ENCODE data around the gene SEMA3B.

Gene SEMA3B

DNA sequence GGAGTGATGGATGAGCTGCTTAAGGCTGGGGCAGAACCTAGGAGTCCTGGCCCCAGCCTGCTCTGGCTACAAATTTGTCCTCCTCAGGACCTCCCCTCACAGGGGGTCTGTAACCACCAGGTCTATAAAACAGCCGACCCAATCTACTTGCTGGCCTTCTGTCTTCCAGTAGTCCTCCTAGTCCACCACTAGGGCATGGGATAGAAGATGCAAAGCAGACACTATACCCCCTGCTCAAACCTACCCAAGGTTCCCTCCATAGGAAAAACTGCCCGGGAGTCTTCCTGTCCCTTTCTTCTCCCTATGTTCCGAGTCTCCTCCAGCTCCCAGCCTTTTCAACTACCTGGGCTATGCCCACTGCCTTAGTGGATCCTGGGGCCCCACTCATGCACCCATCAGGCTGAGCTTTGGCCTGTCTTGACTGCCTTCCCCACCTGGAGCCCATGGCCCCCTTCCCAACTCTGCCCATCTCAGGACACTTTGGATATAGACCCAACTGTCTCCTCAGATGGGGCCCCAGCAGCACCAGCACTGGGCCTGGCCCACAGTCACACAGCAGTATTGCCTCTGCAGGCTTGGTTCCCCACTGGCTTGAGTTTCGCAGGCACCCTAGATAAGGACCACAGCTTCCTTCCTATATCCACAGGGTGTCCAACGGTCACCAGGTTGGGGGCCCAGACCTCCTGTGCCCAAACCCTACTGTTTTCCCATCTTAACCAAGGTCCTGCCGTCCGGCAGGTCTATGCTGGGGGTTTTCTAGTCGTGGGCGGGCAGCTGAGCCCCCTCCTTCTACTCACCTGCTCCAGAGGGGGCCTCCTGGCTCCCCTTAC lies 29.2 kb downstream of the SEMA3B start:
- Histone ChIP-seq H3K4me1 (ENCODE audit: control insufficient read depth, insufficient read depth, low read length) (no peaks in the 10 kb centered on the region), H3K4me3 (ENCODE audit: low read depth, low read length) (peak overlapping the region; percentile 69), H3K9me3 (ENCODE audit: control insufficient read depth, insufficient read depth, low read depth, low read length) (no peaks in the 10 kb centered on the region), H3K27ac (ENCODE audit: extremely low read depth, low read depth, low read length) (no peak overlapping the region), H3K36me3 (ENCODE audit: control insufficient read depth in 2 of 2, insufficient read depth in 1 of 2, low read length in 2 of 2) (peaks cover 0 to 4% of the 10 kb centered on the region in 2 experiments; a peak in 1 of 3 replicates)
- ChIA-PET CTCF (interaction anchor here (0.6 to 2.0 kb wide), 8 partner anchors 19 to 88 kb away, joined by 3 to 7 read pairs (median 4); partner anchors contain the start of gene HYAL2), POLR2A (interaction anchor here (1.4 to 2.2 kb wide), 4 partner anchors 19 to 39 kb away, joined by 11 to 34 read pairs (median 14); partner anchors contain the start of gene TUSC2)
- TF ChIP-seq, protein P1, sequence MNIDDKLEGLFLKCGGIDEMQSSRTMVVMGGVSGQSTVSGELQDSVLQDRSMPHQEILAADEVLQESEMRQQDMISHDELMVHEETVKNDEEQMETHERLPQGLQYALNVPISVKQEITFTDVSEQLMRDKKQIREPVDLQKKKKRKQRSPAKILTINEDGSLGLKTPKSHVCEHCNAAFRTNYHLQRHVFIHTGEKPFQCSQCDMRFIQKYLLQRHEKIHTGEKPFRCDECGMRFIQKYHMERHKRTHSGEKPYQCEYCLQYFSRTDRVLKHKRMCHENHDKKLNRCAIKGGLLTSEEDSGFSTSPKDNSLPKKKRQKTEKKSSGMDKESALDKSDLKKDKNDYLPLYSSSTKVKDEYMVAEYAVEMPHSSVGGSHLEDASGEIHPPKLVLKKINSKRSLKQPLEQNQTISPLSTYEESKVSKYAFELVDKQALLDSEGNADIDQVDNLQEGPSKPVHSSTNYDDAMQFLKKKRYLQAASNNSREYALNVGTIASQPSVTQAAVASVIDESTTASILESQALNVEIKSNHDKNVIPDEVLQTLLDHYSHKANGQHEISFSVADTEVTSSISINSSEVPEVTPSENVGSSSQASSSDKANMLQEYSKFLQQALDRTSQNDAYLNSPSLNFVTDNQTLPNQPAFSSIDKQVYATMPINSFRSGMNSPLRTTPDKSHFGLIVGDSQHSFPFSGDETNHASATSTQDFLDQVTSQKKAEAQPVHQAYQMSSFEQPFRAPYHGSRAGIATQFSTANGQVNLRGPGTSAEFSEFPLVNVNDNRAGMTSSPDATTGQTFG (tag by site-specific recombination; IDR thresholded peaks at IDR 0.05; ENCODE audit: borderline replicate concordance), result no peak
- TF ChIP-seq ZIC2 (tag by site-specific recombination; IDR thresholded peaks at IDR 0.05), result peak; percentile 92

DNA sequence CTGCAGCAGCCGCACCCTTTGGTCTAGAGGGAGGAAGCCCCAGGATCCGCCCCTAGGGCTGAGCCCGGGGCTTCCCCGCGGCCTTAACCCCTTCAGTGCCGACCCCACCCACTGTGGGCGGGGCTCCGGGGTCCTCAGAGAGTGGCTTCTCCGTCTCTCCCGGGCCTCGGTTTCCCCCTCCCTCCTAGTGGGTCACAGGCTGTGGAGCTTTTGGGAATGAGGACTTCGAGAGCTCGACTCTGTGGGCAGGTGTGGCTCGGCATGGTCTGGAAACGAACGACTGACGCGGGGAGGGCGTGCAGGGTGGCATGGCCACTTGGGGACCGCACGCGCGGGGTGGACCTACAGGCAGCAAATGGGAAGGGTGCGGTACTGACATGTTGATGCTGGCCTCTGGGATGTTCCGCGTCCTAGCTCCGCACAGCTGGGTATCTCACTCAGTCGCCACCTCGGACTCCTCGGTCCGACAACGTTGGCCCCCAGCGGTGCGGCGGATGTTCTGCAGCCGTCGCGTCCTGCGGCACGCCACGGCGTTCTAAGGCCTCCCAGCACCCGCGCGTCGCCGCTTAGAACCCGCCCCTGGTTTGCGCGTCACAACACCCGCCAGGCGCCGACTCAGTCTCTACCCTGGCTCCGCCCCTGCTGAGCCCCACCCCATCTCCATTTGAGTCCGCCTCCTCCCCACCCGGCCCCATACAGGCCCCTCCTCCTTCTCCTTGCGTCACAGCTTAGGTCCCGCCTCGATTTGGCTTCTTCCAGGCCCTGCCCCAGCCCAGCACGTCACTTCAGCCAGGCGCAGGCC lies 30.1 kb downstream of the SEMA3B start, which contains the start of the genes HYAL3 and NAA80:
HYAL3 (minus strand) TSS at position 570 of the 802 bp plus-strand sequence. CDS start 3,803 bp downstream, outside the sequence.
NAA80 (minus strand) TSS at position 570 of the 802 bp plus-strand sequence. CDS start 1,942 bp downstream, outside the sequence.
- H3K9me3 ChIP-seq (ENCODE audit: control insufficient read depth, insufficient read depth, low read depth, low read length), result no peaks in the 10 kb centered on the region
- H3K4me1 ChIP-seq (ENCODE audit: control insufficient read depth, insufficient read depth, low read length), result no peaks in the 10 kb centered on the region
- POLR2A ChIA-PET, result interaction anchor here (0.6 to 2.2 kb wide), 17 partner anchors 9 to 270 kb away, joined by 3 to 34 read pairs (median 4); partner anchors contain the start of genes CYB561D2, GNAI2, HEMK1 and LSMEM2
- peaks cover 0 to 4% of the 10 kb centered on the region in 2 experiments; a peak in 1 of 3 replicates for H3K36me3 ChIP-seq (ENCODE audit: control insufficient read depth in 2 of 2, insufficient read depth in 1 of 2, low read length in 2 of 2)
- peak within 1 kb of the TSS; percentile 69 for H3K4me3 ChIP-seq (ENCODE audit: low read depth, low read length)
- CTCF ChIA-PET, result interaction anchor here (0.6 to 2.0 kb wide), 9 partner anchors 18 to 89 kb away, joined by 3 to 7 read pairs (median 4); partner anchors contain the start of gene HYAL2
- H3K27ac ChIP-seq (ENCODE audit: extremely low read depth, low read depth, low read length), result peak within 1 kb of the TSS; percentile 56
- peak; percentile 59; the same call in 1 of the 2 replicates for TF ChIP-seq KLF8 (tag by site-specific recombination; IDR thresholded peaks at IDR 0.05)
- TF ChIP-seq ZNF169 (tag by site-specific recombination; IDR thresholded peaks at IDR 0.05), result 0 out of 2 replicates have a peak, but pooled peaks have one; percentile 29
- 0 out of 2 replicates have a peak, but pooled peaks have one; percentile 38 for TF ChIP-seq FEZF1 (tag by site-specific recombination; IDR thresholded peaks at IDR 0.05)
- TF ChIP-seq ZXDB (tag by site-specific recombination; IDR thresholded peaks at IDR 0.05), result peak; percentile 81
- TF ChIP-seq ZNF529 (tag by site-specific recombination; IDR thresholded peaks at IDR 0.05; ENCODE audit: insufficient replicate concordance), result no peak
- TF ChIP-seq, protein P2, sequence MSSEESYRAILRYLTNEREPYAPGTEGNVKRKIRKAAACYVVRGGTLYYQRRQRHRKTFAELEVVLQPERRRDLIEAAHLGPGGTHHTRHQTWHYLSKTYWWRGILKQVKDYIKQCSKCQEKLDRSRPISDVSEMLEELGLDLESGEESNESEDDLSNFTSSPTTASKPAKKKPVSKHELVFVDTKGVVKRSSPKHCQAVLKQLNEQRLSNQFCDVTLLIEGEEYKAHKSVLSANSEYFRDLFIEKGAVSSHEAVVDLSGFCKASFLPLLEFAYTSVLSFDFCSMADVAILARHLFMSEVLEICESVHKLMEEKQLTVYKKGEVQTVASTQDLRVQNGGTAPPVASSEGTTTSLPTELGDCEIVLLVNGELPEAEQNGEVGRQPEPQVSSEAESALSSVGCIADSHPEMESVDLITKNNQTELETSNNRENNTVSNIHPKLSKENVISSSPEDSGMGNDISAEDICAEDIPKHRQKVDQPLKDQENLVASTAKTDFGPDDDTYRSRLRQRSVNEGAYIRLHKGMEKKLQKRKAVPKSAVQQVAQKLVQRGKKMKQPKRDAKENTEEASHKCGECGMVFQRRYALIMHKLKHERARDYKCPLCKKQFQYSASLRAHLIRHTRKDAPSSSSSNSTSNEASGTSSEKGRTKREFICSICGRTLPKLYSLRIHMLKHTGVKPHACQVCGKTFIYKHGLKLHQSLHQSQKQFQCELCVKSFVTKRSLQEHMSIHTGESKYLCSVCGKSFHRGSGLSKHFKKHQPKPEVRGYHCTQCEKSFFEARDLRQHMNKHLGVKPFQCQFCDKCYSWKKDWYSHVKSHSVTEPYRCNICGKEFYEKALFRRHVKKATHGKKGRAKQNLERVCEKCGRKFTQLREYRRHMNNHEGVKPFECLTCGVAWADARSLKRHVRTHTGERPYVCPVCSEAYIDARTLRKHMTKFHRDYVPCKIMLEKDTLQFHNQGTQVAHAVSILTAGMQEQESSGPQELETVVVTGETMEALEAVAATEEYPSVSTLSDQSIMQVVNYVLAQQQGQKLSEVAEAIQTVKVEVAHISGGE (tag by site-specific recombination; conservative IDR thresholded peaks at IDR 0.05; ENCODE audit: low read depth), result peak; percentile 14; the same call in 1 of the 2 replicates
- TF ChIP-seq TCF7L2 (IDR thresholded peaks at IDR 0.05; ENCODE audit: borderline replicate concordance, low read depth, low read length), result no peak
- TF ChIP-seq ZNF324 (tag by site-specific recombination; IDR thresholded peaks at IDR 0.05), result peak; percentile 77; the same call in 1 of the 2 replicates
- TF ChIP-seq, protein P3, sequence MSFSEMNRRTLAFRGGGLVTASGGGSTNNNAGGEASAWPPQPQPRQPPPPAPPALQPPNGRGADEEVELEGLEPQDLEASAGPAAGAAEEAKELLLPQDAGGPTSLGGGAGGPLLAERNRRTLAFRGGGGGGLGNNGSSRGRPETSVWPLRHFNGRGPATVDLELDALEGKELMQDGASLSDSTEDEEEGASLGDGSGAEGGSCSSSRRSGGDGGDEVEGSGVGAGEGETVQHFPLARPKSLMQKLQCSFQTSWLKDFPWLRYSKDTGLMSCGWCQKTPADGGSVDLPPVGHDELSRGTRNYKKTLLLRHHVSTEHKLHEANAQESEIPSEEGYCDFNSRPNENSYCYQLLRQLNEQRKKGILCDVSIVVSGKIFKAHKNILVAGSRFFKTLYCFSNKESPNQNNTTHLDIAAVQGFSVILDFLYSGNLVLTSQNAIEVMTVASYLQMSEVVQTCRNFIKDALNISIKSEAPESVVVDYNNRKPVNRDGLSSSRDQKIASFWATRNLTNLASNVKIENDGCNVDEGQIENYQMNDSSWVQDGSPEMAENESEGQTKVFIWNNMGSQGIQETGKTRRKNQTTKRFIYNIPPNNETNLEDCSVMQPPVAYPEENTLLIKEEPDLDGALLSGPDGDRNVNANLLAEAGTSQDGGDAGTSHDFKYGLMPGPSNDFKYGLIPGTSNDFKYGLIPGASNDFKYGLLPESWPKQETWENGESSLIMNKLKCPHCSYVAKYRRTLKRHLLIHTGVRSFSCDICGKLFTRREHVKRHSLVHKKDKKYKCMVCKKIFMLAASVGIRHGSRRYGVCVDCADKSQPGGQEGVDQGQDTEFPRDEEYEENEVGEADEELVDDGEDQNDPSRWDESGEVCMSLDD (tag by site-specific recombination; IDR thresholded peaks at IDR 0.05), result peak; percentile 75
- TF ChIP-seq ZNF558 (tag by site-specific recombination; IDR thresholded peaks at IDR 0.05), result no peak
- peak; percentile 30; the same call in 1 of the 2 replicates for TF ChIP-seq ZFP69B (tag by site-specific recombination; IDR thresholded peaks at IDR 0.05)
- TF ChIP-seq, protein P4, sequence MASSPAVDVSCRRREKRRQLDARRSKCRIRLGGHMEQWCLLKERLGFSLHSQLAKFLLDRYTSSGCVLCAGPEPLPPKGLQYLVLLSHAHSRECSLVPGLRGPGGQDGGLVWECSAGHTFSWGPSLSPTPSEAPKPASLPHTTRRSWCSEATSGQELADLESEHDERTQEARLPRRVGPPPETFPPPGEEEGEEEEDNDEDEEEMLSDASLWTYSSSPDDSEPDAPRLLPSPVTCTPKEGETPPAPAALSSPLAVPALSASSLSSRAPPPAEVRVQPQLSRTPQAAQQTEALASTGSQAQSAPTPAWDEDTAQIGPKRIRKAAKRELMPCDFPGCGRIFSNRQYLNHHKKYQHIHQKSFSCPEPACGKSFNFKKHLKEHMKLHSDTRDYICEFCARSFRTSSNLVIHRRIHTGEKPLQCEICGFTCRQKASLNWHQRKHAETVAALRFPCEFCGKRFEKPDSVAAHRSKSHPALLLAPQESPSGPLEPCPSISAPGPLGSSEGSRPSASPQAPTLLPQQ (tag by site-specific recombination; IDR thresholded peaks at IDR 0.05), result peak; percentile 50; the same call in 1 of the 2 replicates
- no peak for TF ChIP-seq ZNF544 (tag by site-specific recombination; IDR thresholded peaks at IDR 0.05)
- TF ChIP-seq ZNF830 (tag by site-specific recombination; IDR thresholded peaks at IDR 0.05; ENCODE audit: low read depth), result no peak
- peak; percentile 80; the same call in 1 of the 2 replicates for TF ChIP-seq ZNF391 (tag by site-specific recombination; IDR thresholded peaks at IDR 0.05; ENCODE audit: borderline replicate concordance, low read depth)
- TF ChIP-seq, protein P5, sequence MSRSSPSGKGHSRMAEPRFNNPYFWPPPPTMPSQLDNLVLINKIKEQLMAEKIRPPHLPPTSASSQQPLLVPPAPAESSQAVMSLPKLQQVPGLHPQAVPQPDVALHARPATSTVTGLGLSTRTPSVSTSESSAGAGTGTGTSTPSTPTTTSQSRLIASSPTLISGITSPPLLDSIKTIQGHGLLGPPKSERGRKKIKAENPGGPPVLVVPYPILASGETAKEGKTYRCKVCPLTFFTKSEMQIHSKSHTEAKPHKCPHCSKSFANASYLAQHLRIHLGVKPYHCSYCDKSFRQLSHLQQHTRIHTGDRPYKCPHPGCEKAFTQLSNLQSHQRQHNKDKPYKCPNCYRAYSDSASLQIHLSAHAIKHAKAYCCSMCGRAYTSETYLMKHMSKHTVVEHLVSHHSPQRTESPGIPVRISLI (tag by site-specific recombination; IDR thresholded peaks at IDR 0.05), result no peak
- TF ChIP-seq ZNF664 (tag by site-specific recombination; IDR thresholded peaks at IDR 0.05), result no peak
